ENCODE results near the gene UST. TPM values are rescaled to one million over a fixed set of nuclear protein-coding genes. Genes with fewer than 3 reads are reported as not detected.
A peak's percentile ranks its signal among the peaks of the same experiment; 100 is the strongest.
"Not testable (repeated sequence)": the region's sequence is repeated elsewhere in the genome, so short reads cannot be mapped to it uniquely, and the experiment has no call there.

UST gene
- total and polyA plus RNA-seq, 9 of the 15 experiments (the other 6 are each of a cell fraction or from before 2014, with no cell fraction given): 0.04 to 0.10 TPM; not detected in 7

- 74% methylated on average over 3 of the region's 3 CpGs for WGBS (ENCODE audit: insufficient coverage, low coverage, missing lambda C conversion rate)
- H3K9me1 ChIP-seq (ENCODE audit: control insufficient read depth, insufficient read depth, low read length); H4K20me1 ChIP-seq (replicated peaks; ENCODE audit: control insufficient read depth, insufficient read depth, low read length); CTCF ChIA-PET (ENCODE audit: low intra/inter-chr PET ratio); H3K9ac ChIP-seq (ENCODE audit: insufficient read depth in 1 of 2, low read depth in 2 of 2, low read length in 2 of 2); ATAC-seq; H3K36me3 ChIP-seq (ENCODE audit: control insufficient read depth, insufficient read depth, low read length); DNase-seq (ENCODE audit: extremely low read depth in 1 of 4, low spot score in 3 of 4); BruUV-seq (replicated peaks); H3K4me3 ChIP-seq; intact Hi-C loops (cut with micrococcal nuclease); H3K27me3 ChIP-seq (ENCODE audit: control insufficient read depth in 2 of 2, insufficient read depth in 2 of 2, low read length in 2 of 2); H3K4me2 ChIP-seq (ENCODE audit: insufficient read depth, low read length); H3K9me3 ChIP-seq (replicated peaks; ENCODE audit: control insufficient read depth, insufficient read depth, low read depth, low read length); FAIRE-seq; H3K4me1 ChIP-seq (replicated peaks in 1 of 2; ENCODE audit: control insufficient read depth in 2 of 2, insufficient read depth in 2 of 2, low read length in 2 of 2); in situ Hi-C loops (cut with MboI); POLR2A ChIA-PET; H2AFZ ChIP-seq (ENCODE audit: low read depth, low read length); H3K27ac ChIP-seq (ENCODE audit: extremely low read depth, low read depth, low read length); H3K79me2 ChIP-seq (ENCODE audit: control insufficient read depth, insufficient read depth, low read length): not testable (repeated sequence)
- TF ChIP-seq MAFF (IDR thresholded peaks at IDR 0.05; ENCODE audit: low read length) (peak; percentile 72), MAFK (IDR thresholded peaks at IDR 0.05; ENCODE audit: low read length) (peak; percentile 78; the same call in 1 of the 2 replicates), ZNF316 (IDR thresholded peaks at IDR 0.05) (peak; percentile 89), C11orf30 (IDR thresholded peaks at IDR 0.05; ENCODE audit: low read depth) (peak; percentile 81), MAFG (tag; conservative IDR thresholded peaks at IDR 0.05) (peak; percentile 72)
Measured at GRCh38 chr6:149103950-149104349, 357.1 kb downstream of the UST start.

DNA sequence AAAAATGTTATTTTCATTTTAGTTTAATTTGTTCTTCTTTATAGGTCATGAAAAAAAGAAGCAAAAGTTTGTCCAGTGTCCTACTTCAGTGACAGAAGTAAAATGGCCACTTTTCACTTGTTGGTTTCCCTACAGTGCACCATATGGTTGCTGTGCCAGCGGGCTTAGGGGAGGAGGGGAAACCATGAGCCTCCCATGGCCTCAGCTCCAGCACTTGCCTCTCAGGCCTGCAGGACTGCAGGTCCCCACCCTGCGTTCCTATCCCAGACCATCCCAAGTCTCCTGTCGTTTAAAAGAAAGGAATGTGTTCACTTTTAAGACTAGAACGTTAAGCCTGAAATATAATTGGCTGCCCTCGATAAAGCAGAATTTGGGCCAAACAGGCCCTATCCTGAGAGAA is 360.7 kb downstream of the UST start:
- H4K20me1 ChIP-seq (replicated peaks; ENCODE audit: control insufficient read depth, insufficient read depth, low read length): no peaks in the 10 kb centered on the region
- peak overlapping the region; percentile 67 for H2AFZ ChIP-seq (ENCODE audit: low read depth, low read length)
- H3K9ac ChIP-seq (ENCODE audit: insufficient read depth in 1 of 2, low read depth in 2 of 2, low read length in 2 of 2): no peak overlapping the region
- no peaks in the 10 kb centered on the region for H3K79me2 ChIP-seq (ENCODE audit: control insufficient read depth, insufficient read depth, low read length)
- TF ChIP-seq ZNF431 (CRISPR knock-in tag; IDR thresholded peaks at IDR 0.05) (no peak), RAD51 (IDR thresholded peaks at IDR 0.05; ENCODE audit: borderline replicate concordance, low read depth) (no peak), MTA2 (IDR thresholded peaks at IDR 0.05; ENCODE audit: low read depth) (no peak), SLC30A9 (CRISPR knock-in tag; IDR thresholded peaks at IDR 0.05) (no peak), RUNX1 (IDR thresholded peaks at IDR 0.05; ENCODE audit: low read depth) (no peak), ZBTB33 (CRISPR knock-in tag; IDR thresholded peaks at IDR 0.05) (no peak)
- TF ChIP-seq, protein P1, sequence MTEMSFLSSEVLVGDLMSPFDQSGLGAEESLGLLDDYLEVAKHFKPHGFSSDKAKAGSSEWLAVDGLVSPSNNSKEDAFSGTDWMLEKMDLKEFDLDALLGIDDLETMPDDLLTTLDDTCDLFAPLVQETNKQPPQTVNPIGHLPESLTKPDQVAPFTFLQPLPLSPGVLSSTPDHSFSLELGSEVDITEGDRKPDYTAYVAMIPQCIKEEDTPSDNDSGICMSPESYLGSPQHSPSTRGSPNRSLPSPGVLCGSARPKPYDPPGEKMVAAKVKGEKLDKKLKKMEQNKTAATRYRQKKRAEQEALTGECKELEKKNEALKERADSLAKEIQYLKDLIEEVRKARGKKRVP (CRISPR knock-in tag; IDR thresholded peaks at IDR 0.05): no peak
- no peak overlapping the region for H3K4me2 ChIP-seq (ENCODE audit: insufficient read depth, low read length)
- DNase-seq (ENCODE audit: extremely low read depth in 1 of 4, low spot score in 3 of 4): no peak
- intact Hi-C loops (cut with micrococcal nuclease) (no loop called here), in situ Hi-C loops (cut with MboI) (no loop called here)
- no peaks in the 10 kb centered on the region for H3K36me3 ChIP-seq (ENCODE audit: control insufficient read depth, insufficient read depth, low read length)
- BruUV-seq (replicated peaks): no TSS peak
- H3K4me3 ChIP-seq: no peak overlapping the region
- H3K27me3 ChIP-seq (ENCODE audit: control insufficient read depth in 2 of 2, insufficient read depth in 2 of 2, low read length in 2 of 2): no peaks in the 10 kb centered on the region
- peaks cover 0 to 10% of the 10 kb centered on the region in 2 experiments; a peak in 4 of 5 replicates for H3K4me1 ChIP-seq (replicated peaks in 1 of 2; ENCODE audit: control insufficient read depth in 2 of 2, insufficient read depth in 2 of 2, low read length in 2 of 2)
- ChIA-PET CTCF (ENCODE audit: low intra/inter-chr PET ratio) (no interaction called here), POLR2A (interaction anchor here (0.6 to 1.8 kb wide), 5 partner anchors 8 to 16 kb away, joined by 3 to 8 read pairs (median 4); no protein-coding TSS in a partner anchor)
- H3K9me3 ChIP-seq (replicated peaks; ENCODE audit: control insufficient read depth, insufficient read depth, low read depth, low read length): no peaks in the 10 kb centered on the region
- no peaks in the 10 kb centered on the region for H3K9me1 ChIP-seq (ENCODE audit: control insufficient read depth, insufficient read depth, low read length)
- peak; percentile 62 for ATAC-seq
- 50% methylated on average over 5 of the region's 5 CpGs for WGBS (ENCODE audit: insufficient coverage, low coverage, missing lambda C conversion rate)
- FAIRE-seq: no peak
- H3K27ac ChIP-seq (ENCODE audit: extremely low read depth, low read depth, low read length): no peak overlapping the region
